ENCODE measurements around the gene SLIT3. TPM values are rescaled to one million over a fixed set of nuclear protein-coding genes. Genes with fewer than 3 reads are reported as not detected.

Gene SLIT3
- total and polyA plus RNA-seq, 9 of the 15 experiments (the other 6 are each of a cell fraction or from before 2014, with no cell fraction given): 0.01 to 0.04 TPM; not detected in 7

GRCh38 chr5:169299191-169299662 is 1.7 kb downstream of the SLIT3 start (continued):
- no peak for TF ChIP-seq KLF1 (tag; IDR thresholded peaks at IDR 0.05)

- no TSS peak for BruUV-seq (replicated peaks)
- 3% methylated on average over 6 of the region's 6 CpGs for WGBS (ENCODE audit: insufficient coverage, low coverage, missing lambda C conversion rate)
These were observed 2.7 kb downstream of the SLIT3 start for GRCh38 chr5:169298193-169298592.

More at GRCh38 chr5:169298193-169298592, 2.7 kb downstream of the SLIT3 start:
- ATAC-seq (no peak), FAIRE-seq (no peak), DNase-seq (ENCODE audit: extremely low read depth in 1 of 4, low spot score in 3 of 4) (no peak)
- Histone ChIP-seq H3K27ac (ENCODE audit: extremely low read depth, low read depth, low read length) (no peak overlapping the region), H2AFZ (ENCODE audit: low read depth, low read length) (no peak overlapping the region), H3K27me3 (ENCODE audit: control insufficient read depth in 2 of 2, insufficient read depth in 2 of 2, low read length in 2 of 2) (peaks cover 0 to 16% of the 10 kb centered on the region in 2 experiments; a peak in 3 of 5 replicates), H3K4me1 (replicated peaks in 1 of 2; ENCODE audit: control insufficient read depth in 2 of 2, insufficient read depth in 2 of 2, low read length in 2 of 2) (peaks cover 0 to 7% of the 10 kb centered on the region in 2 experiments; a peak in 1 of 5 replicates), H3K9me1 (ENCODE audit: control insufficient read depth, insufficient read depth, low read length) (no peaks in the 10 kb centered on the region), H3K9ac (ENCODE audit: insufficient read depth in 1 of 2, low read depth in 2 of 2, low read length in 2 of 2) (no peak overlapping the region), H3K36me3 (ENCODE audit: control insufficient read depth, insufficient read depth, low read length) (no peaks in the 10 kb centered on the region), H3K79me2 (ENCODE audit: control insufficient read depth, insufficient read depth, low read length) (no peaks in the 10 kb centered on the region), H3K9me3 (replicated peaks; ENCODE audit: control insufficient read depth, insufficient read depth, low read depth, low read length) (no peaks in the 10 kb centered on the region), H3K4me2 (ENCODE audit: insufficient read depth, low read length) (no peak overlapping the region), H4K20me1 (replicated peaks; ENCODE audit: control insufficient read depth, insufficient read depth, low read length) (no peaks in the 10 kb centered on the region; the same call in 1 of the 2 replicates), H3K4me3 (no peak overlapping the region)
- intact Hi-C loops (cut with micrococcal nuclease): no loop called here
- ChIA-PET POLR2A (interaction anchor here (0.7 kb wide), 1 partner anchor 874 kb away, joined by 3 read pairs; no protein-coding TSS in a partner anchor), CTCF (ENCODE audit: low intra/inter-chr PET ratio) (no interaction called here)
- in situ Hi-C loops (cut with MboI): loop anchor here (10.0 kb wide), 1 partner anchor 603 kb away; no protein-coding TSS in a partner anchor
- TF ChIP-seq TBL1XR1 (IDR thresholded peaks at IDR 0.05; ENCODE audit: low read length in 2 of 2) (no peak), ZSCAN32 (CRISPR knock-in tag; IDR thresholded peaks at IDR 0.05) (no peak), ZKSCAN8 (CRISPR knock-in tag; IDR thresholded peaks at IDR 0.05) (no peak), PHTF2 (CRISPR knock-in tag; IDR thresholded peaks at IDR 0.05) (no peak), SNAPC5 (CRISPR knock-in tag; IDR thresholded peaks at IDR 0.05) (no peak), ZNF347 (CRISPR knock-in tag; IDR thresholded peaks at IDR 0.05; ENCODE audit: low read depth) (no peak), ZNF589 (CRISPR knock-in tag; IDR thresholded peaks at IDR 0.05; ENCODE audit: low read depth) (no peak), ZNF785 (CRISPR knock-in tag; IDR thresholded peaks at IDR 0.05) (no peak)
- TF ChIP-seq, protein P1, sequence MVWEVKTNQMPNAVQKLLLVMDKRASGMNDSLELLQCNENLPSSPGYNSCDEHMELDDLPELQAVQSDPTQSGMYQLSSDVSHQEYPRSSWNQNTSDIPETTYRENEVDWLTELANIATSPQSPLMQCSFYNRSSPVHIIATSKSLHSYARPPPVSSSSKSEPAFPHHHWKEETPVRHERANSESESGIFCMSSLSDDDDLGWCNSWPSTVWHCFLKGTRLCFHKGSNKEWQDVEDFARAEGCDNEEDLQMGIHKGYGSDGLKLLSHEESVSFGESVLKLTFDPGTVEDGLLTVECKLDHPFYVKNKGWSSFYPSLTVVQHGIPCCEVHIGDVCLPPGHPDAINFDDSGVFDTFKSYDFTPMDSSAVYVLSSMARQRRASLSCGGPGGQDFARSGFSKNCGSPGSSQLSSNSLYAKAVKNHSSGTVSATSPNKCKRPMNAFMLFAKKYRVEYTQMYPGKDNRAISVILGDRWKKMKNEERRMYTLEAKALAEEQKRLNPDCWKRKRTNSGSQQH (CRISPR knock-in tag; IDR thresholded peaks at IDR 0.05): no peak
- TF ChIP-seq, protein P2, sequence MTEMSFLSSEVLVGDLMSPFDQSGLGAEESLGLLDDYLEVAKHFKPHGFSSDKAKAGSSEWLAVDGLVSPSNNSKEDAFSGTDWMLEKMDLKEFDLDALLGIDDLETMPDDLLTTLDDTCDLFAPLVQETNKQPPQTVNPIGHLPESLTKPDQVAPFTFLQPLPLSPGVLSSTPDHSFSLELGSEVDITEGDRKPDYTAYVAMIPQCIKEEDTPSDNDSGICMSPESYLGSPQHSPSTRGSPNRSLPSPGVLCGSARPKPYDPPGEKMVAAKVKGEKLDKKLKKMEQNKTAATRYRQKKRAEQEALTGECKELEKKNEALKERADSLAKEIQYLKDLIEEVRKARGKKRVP (CRISPR knock-in tag; IDR thresholded peaks at IDR 0.05): no peak
